GM12801 (cell line): Measurements from ENCODE around the gene LRRC25.

ENCODE experiments used
- TF ChIP-seq, protein P1 (sequence below): IDR thresholded peaks from one replicate; pipeline ENCODE4 v1.5.1; 2011; ENCODE audit warnings: control low read depth; ENCODE audit not compliant: insufficient read length; ENCODE audit errors: extremely low read depth

LRRC25 gene

DNA sequence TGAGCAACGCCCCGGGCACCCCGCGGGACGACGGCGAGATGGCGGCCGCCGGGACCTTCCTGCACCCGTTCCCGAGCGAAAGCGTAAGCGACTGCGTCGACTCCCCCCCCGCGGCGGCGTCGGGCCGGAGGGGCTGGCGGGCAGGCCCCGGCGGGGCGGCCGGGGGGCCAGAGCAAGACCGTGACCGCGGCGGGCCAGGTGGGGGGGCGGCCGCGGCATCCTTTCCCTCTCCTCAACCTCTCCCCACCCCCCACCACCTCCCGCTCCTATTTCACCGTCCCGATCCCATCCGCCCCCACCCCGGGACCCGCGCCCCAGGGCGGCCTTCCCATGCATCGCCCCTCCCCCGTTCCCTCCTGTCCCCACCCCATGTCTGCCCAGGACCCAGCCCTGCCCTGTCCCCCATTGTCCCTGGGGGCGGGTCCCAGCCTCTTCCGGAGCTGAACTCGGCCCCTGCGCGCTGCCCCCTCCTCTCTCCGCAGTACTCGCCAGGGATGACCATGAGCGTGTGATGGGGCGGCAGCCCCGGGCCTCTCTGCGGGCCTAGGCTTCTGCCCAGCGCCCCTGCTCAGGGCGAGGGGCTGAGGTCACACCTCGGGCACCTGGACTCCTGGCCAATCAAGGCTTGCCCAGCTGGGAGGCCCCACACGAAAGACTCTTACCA lies 36.4 kb upstream of the LRRC25 start:
- TF ChIP-seq, protein P1, sequence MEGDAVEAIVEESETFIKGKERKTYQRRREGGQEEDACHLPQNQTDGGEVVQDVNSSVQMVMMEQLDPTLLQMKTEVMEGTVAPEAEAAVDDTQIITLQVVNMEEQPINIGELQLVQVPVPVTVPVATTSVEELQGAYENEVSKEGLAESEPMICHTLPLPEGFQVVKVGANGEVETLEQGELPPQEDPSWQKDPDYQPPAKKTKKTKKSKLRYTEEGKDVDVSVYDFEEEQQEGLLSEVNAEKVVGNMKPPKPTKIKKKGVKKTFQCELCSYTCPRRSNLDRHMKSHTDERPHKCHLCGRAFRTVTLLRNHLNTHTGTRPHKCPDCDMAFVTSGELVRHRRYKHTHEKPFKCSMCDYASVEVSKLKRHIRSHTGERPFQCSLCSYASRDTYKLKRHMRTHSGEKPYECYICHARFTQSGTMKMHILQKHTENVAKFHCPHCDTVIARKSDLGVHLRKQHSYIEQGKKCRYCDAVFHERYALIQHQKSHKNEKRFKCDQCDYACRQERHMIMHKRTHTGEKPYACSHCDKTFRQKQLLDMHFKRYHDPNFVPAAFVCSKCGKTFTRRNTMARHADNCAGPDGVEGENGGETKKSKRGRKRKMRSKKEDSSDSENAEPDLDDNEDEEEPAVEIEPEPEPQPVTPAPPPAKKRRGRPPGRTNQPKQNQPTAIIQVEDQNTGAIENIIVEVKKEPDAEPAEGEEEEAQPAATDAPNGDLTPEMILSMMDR = no peak

DNA sequence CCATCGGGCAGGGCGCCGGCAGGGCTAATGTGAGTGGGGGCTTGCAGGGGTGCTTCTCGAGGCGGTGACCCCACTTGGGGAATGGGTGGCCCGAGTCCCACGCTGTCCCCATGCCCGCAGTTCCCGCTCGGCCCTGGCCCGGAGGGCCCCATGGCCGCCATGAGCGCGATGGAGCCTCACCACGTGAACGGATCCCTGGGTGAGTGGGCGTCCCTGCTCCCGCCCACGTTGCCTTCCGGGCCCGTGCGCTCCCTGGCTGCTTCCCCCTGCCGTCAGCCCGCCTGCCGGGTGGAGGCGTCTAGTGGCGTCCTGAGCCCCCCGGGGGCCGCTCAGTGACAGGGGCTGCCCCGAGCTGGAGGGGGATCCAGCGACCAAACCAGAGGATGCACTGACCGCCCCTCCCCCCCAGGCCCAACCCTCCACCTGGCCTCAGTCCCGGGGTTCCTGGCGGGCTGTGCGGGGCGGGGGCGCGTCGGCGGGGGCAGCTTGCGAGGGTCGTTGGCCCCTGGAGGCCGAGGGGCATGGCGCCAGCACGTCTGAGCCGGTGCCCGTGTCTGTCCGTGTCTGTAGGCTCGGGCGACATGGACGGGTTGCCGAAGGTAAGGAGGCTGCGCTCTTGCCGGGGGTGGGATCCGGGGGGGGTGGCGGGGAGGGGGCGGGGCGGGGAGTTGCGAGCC lies 35.7 kb upstream of the LRRC25 start:
- TF ChIP-seq, protein P1 = no peak

DNA sequence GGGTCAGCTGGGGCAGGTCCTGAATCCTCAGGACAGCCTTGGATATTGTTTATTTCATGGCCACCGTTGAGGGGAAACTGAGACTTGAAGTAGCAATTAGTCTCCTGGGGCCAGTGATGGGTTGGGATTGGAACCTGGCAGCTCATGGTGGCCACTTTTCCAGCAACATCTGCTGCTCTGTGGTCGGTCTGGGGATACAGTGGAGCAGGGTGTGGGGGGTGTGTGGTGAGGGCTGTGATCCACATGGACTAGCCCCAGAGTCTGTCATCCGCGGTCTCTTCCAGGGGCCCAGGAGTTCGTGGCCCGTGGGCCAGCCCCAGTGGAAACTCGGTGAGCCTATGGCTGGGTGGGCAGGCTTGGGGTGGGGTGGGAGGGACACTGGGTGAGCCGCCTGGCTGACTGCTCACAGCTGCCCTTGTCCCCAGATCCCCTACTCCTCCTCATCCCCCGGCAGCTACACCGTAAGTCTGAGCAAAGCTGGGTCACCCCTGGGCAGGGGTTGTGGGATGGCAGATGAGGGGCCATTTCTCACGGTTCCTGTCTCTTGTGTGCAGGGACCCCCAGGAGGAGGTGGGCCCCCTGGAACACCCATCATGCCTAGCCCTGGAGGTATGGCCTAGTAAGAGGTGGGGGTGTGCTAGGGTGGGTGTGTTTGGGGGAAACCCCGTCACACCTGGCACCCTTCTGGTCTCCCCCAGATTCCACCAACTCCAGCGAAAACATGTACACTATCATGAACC lies 35.0 kb upstream of the LRRC25 start:
- TF ChIP-seq, protein P1 = no peak

DNA sequence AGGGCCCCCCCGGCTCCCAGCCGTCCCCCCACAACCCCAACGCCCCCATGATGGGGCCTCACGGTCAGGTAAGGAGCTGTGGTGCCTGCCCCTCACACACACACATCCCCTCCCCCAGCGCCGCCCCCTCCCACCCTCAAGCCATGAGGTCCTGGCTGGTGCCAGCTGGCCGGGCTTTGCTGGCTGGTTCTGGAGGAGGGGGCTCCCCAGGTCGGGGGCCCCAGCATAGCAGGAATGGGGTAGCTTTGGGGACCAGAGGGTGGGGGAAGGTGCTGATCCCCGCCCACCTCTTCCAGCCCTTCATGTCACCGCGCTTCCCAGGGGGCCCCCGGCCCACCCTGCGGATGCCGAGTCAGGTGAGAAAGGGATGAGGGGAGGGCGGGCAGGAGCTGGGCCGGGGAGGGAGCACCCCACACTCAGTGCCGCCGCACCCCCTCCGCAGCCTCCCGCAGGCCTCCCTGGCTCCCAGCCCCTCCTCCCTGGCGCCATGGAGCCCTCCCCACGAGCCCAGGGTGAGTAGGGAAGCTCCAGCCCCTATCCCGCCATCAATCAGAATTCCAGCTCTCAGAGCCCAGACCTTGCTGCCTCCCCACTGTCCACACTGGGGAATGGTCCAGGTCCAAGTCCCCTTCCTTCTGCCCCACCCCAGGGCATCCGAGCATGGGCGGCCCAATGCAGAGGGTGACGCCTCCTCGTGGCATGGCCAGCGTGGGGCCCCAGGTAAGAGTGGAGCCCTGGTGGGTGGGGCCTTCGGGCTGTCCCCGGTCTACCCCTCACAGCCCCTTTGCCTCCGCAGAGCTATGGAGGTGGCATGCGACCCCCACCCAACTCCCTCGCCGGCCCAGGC lies 34.2 kb upstream of the LRRC25 start:
- TF ChIP-seq, protein P1 = no peak

DNA sequence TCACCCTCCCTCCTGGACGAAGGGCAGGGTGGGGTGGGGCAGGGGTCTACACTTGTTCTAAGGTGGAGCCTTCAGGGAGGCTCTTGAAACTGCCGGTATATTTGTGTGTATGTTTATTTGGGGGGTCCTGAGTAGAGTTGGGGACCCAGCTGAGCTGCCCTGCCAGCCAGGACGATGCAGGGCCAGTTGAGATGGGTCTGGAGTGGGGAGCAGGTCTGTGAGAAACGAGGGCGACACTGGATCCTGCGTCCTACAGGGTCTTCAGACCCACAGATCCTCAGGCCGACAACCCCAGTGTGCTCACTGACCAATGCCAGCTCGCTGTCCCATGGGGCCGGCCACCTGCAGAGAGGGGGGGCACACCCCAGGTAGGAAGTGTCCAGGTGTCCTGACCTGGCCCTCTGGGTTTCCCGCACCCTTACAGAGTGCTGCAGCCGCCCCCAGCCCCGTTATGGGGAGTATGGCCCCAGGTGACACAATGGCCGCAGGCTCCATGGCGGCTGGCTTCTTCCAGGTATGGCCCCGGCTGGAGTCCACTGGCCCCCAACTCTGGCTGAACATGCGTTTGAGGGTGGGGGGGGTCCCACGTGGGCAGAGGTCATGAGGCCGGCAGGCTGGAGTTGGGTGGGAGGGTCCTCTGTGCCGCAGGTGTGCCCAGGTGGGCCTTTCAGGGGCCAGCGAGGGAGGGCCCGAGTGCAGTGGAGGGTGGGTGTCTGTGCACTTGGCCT lies 33.2 kb upstream of the LRRC25 start:
- TF ChIP-seq, protein P1 = no peak

DNA sequence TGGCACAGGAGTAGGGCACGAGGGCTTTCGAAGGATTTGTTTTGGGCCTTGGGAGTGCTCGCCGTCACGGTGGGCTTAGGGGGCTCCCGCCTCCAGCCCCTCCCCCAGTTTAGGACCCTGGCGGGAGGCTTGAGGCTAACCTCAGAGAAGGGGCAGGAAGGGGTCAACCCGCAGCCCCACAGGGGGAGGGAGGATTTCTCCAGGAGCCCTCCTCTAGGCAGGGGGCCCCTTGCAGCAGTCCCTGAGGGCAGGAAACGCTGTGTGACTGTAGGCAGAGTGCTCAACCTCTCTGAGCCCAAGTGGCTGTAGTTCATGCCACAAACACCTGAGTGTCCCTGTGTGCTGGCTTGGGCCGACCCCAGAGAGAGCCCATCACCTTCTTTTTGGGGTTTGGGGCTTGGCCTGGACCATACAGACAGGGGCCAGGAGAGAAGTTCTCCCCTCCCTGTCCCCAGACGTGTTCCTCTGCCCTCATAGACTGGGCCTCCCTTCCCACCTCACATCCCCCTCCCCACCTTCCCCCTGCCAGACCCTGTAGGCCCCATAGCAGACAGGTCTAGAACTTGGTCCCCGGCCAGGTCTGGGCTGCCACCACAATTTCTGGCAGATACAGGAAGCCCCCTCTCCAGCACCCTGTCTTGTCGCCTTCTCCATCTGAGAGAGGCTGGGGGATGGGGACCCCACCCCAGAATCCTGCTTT lies 32.4 kb upstream of the LRRC25 start:
- TF ChIP-seq, protein P1 = no peak
